ENCODE data around the gene RARRES2.

DNA sequence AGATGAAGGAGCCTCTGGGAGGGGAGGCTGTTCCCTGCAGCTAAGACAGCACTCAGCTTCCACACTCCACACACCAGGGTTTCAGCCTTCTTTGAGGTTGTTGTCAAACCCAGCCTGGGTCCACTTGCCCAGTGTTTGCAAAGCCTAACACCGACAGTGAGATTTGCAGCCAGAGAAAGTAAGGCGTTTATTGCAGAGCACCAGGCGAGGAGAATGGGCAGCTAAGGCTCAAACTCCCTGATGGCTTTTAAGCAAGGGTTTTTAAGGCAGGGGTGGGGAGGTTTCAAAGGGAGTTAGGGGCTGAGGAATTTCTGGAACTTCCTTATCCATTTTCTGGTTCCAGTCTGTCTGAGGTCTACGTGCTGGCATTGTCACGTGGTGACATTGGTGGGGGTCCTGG is 33.0 kb upstream of the RARRES2 start:
- no peak for TF ChIP-seq ZNF274 (IDR thresholded peaks at IDR 0.05; ENCODE audit: low read depth, low read length)
- no peak for TF ChIP-seq SUZ12 (IDR thresholded peaks at IDR 0.05; ENCODE audit: extremely low read depth, insufficient read depth, insufficient read length)
